Dendritic cell treated with granulocyte-macrophage colony-stimulating factor and Interleukin-4, amounts not matched to agents 40 ng/mL and 50 ng/mL, for 4 days (primary cell): ENCODE data around the gene NELL2.
"Not testable (repeated sequence)": the region's sequence is repeated elsewhere in the genome, so short reads cannot be mapped to it uniquely, and the experiment has no call there.

ENCODE experiments used
- H3K27ac Mint-ChIP-seq: one replicate; pipeline ENCODE4 v1.8.0; 2022; ENCODE audit warnings: mild to moderate bottlenecking, mixed read lengths
- H3K27me3 Mint-ChIP-seq: one replicate; pipeline ENCODE4 v1.8.0; 2022; ENCODE audit warnings: mild to moderate bottlenecking, mixed read lengths
- H3K36me3 Mint-ChIP-seq: one replicate; pipeline ENCODE4 v1.8.0; 2022; ENCODE audit warnings: low read depth, mixed read lengths
- H3K4me1 Mint-ChIP-seq: one replicate; pipeline ENCODE4 v1.8.0; 2022; ENCODE audit warnings: low read depth, mixed read lengths
- H3K4me3 Mint-ChIP-seq: one replicate; pipeline ENCODE4 v1.8.0; 2022; ENCODE audit warnings: mild to moderate bottlenecking, moderate library complexity, mixed read lengths
- H3K9me3 Mint-ChIP-seq: one replicate; pipeline ENCODE4 v1.8.0; 2022; ENCODE audit warnings: mixed read lengths
- intact Hi-C: fragments of 100-400 bp; cut with micrococcal nuclease; formaldehyde crosslinking; loops from one replicate; pipeline ENCODE4 v1.15.0; 2022

Gene NELL2

DNA sequence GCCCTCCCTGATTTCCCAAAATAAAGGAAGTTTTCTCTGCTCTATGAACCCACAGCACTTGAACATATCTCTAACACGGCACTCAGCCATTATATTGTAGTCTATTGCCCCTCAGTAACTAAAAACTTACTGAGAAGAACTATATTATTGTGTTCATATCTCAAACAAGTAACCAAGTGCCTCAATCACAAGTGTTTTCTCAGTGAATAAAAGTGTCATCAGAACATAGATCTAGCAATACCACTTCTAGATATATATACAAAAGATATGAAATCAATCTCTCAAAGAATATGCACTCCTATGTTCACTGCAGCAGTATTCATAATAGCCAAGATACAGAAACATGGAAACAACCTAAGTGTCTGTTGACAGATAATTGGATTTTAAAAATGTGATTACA, 138.1 kb downstream of the NELL2 start:
- no peak overlapping the region for H3K4me3 Mint-ChIP-seq
- H3K4me1 Mint-ChIP-seq, result no peaks in the 10 kb centered on the region
- H3K36me3 Mint-ChIP-seq, result no peaks in the 10 kb centered on the region
- peaks cover 40% of the 10 kb centered on the region for H3K9me3 Mint-ChIP-seq
- intact Hi-C loops, result no loop called here
- H3K27me3 Mint-ChIP-seq, result no peaks in the 10 kb centered on the region
- no peak overlapping the region for H3K27ac Mint-ChIP-seq

DNA sequence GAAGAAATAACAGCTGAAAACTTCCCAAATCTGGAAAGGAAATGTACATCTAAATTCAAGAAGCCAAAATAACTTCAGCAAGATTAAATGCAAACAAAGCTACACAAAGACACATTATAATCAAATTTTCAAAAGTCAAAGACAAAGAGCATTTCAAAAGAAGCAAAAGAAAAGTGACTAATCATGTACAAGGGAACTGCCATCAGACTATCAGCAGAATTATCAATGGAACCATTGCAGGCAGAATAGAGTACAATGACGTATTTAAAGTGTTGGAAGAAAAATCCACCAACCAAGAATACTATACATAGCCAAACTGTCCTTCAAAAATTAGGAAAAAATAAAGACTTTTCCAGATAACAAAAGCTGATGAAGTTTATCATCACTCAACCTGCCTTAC, 147.5 kb downstream of the NELL2 start:
- Mint-ChIP-seq H3K4me3 (no peak overlapping the region), H3K27me3 (no peaks in the 10 kb centered on the region), H3K36me3 (no peaks in the 10 kb centered on the region), H3K9me3 (peaks cover 57% of the 10 kb centered on the region), H3K27ac (no peak overlapping the region), H3K4me1 (no peaks in the 10 kb centered on the region)
- intact Hi-C loops, result no loop called here

DNA sequence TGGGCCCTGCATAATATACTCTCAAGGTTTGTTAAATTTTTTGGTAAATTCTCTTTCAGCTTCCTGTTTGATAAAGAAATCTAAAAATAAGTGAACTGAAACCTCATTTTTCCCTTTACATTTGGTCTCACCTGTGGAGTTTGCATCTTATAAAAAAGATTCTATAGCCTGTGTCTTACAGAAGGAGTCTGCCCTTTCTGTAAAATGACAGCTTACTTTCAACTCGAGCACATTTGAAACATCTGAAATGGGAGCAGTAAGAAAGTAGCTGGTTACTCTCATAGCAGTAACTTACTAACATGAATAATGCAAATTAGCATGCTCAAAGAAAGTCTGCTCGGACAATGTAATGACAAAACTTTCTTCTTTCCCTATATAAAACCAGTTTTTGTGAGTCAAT, 155.8 kb downstream of the NELL2 start:
- Mint-ChIP-seq H3K4me3 (no peak overlapping the region), H3K4me1 (no peaks in the 10 kb centered on the region), H3K9me3 (peaks cover 25% of the 10 kb centered on the region), H3K27ac (no peak overlapping the region), H3K36me3 (no peaks in the 10 kb centered on the region), H3K27me3 (no peaks in the 10 kb centered on the region)
- intact Hi-C loops, result no loop called here

DNA sequence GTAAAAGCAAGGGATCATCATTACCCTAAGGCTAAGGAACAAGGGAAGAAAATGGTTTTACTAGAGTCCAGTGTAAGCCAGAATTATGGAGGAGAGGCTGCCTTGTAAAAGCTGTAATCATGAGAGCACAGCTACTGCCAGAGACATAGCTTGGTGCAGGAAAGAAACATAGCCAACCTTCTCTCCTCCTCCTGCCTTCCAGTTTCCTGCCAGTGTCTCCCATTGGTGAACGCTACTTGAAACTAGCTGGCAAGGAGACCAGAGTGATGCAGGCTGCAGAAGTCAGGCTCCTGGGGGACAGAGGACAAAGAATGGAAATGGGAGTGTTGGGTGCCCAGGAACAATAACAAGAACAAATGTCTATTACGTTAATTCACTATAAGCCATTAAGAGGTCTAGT, 158.5 kb downstream of the NELL2 start:
- H3K36me3 Mint-ChIP-seq, result no peaks in the 10 kb centered on the region
- intact Hi-C loops, result no loop called here
- no peaks in the 10 kb centered on the region for H3K9me3 Mint-ChIP-seq
- no peaks in the 10 kb centered on the region for H3K27me3 Mint-ChIP-seq
- H3K27ac Mint-ChIP-seq, result no peak overlapping the region
- H3K4me1 Mint-ChIP-seq, result no peaks in the 10 kb centered on the region
- no peak overlapping the region for H3K4me3 Mint-ChIP-seq

DNA sequence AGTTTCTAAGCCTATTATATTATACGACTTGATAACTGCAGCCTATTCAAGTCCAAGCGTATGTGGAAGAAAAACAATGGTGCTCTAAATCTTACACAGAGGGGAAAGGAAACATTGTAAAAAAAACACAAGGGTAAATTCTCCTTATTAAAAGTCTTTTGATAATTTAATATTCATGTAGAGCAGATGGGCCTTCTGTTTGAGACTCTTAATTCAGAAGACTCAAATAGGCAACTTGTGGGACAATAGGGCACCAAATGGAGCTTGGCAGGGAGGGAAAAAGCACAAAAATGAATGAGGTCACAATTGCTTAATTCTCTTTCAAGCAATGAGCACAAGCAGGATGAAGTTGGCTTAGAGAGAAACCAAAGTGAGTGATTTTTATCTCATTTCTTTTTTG, 159.4 kb downstream of the NELL2 start:
- Mint-ChIP-seq H3K27ac (no peak overlapping the region), H3K36me3 (no peaks in the 10 kb centered on the region)

DNA sequence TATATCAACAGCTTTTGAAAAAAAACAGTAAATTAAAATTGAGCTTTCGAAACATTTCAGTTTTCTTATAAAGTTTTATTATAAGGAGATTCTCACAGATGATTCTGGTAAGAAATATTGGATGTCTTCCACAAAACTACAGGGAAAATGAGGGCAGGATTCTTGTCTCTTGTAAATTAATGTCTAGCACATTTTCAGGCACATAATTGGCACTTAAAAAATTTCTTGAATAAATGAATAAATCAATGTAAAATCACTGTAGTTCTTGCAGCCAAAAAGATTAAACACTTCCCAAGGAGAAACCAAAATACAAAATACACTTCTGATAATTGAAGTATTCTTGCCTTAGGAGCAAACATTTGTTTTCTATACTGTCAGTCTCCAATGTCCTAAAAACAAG, 164.4 kb downstream of the NELL2 start:
- H3K27ac Mint-ChIP-seq, result no peak overlapping the region
- no peaks in the 10 kb centered on the region for H3K4me1 Mint-ChIP-seq
- no peak overlapping the region for H3K4me3 Mint-ChIP-seq
- no peaks in the 10 kb centered on the region for H3K9me3 Mint-ChIP-seq
- no peaks in the 10 kb centered on the region for H3K36me3 Mint-ChIP-seq
- H3K27me3 Mint-ChIP-seq, result no peaks in the 10 kb centered on the region
- intact Hi-C loops, result no loop called here

More for the DNA sequence above, 159.4 kb downstream of the NELL2 start:
- intact Hi-C loops, result no loop called here
- no peaks in the 10 kb centered on the region for H3K27me3 Mint-ChIP-seq
- no peak overlapping the region for H3K4me3 Mint-ChIP-seq
- H3K4me1 Mint-ChIP-seq, result no peaks in the 10 kb centered on the region
- H3K9me3 Mint-ChIP-seq, result no peaks in the 10 kb centered on the region

DNA sequence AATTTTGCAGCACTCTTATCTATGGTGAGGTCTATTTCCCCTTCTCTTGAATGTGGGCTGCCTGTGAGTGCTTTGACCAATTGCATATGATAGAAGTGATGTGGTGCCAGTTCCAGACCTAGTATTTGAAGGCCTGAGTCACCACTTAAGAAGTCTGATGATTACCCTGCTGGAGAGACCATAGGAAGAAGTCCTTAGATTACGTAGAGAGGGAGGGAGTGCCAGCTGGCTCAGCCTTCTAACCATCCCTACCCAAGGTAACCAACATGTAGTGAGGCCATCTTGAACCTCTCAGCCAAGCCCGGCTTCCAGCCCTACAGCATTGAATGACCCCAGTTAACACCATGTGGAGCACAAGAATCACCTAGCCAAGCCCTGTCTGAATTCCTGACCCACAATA, 166.9 kb downstream of the NELL2 start:
- no peaks in the 10 kb centered on the region for H3K27me3 Mint-ChIP-seq
- H3K36me3 Mint-ChIP-seq, result no peaks in the 10 kb centered on the region

DNA sequence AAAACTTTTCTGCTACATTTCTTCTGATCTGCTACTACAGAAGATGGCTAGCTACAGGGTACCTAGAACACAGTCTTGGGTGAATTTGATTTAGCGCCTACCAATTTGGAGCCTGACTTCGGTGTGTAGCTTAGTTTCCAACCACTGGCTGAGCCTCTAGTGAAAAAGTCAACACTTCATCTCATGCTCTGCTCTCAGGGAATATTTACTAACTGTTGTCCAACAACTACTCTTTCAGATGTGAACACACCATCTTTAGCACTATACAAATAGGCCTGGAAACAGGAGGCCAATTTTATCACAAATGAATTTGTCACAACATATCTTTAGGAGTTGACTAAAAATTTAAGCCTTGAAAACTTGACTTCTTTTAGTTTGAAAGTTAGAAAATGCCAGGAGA, 167.9 kb downstream of the NELL2 start:
- Mint-ChIP-seq H3K4me3 (no peak overlapping the region), H3K36me3 (no peaks in the 10 kb centered on the region), H3K9me3 (no peaks in the 10 kb centered on the region), H3K4me1 (no peaks in the 10 kb centered on the region), H3K27me3 (no peaks in the 10 kb centered on the region), H3K27ac (no peak overlapping the region)
- intact Hi-C loops, result no loop called here

More for the DNA sequence above, 166.9 kb downstream of the NELL2 start:
- no peak overlapping the region for H3K27ac Mint-ChIP-seq
- no peaks in the 10 kb centered on the region for H3K9me3 Mint-ChIP-seq
- no peak overlapping the region for H3K4me3 Mint-ChIP-seq
- intact Hi-C loops, result no loop called here
- no peaks in the 10 kb centered on the region for H3K4me1 Mint-ChIP-seq

DNA sequence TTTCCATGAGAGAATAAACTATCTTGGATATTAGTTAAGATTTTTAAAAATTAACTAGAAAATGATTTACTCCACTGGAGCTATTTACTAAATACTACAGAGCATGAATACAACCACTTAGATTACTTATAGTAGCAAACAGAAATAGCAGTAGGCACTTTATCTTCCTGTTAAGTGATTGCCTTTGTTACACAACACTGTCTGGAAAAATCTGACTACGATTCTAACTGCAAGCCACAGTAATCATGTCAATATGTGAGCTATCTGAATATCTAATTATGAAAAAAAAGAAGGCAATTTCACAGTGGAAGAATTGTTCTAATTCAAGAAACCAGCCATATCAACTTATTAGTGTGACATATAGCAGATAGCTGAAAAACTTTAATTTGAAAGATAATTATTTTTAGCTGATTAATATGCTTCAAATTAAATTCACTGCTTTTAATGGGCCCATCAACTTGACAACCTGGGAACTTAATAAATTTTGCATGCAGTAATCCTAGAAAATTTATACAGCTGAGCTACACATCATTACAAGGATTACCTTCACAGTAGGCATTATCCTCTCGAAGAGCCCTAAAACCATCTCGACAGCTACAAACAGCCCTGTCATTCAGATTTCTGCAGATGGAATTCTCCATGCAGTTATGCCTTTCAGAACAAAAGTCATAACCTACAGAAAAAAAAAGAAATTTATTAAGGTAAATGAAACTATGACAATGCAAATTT, 172.8 kb downstream of the NELL2 start:
- no peaks in the 10 kb centered on the region for H3K4me1 Mint-ChIP-seq
- no peaks in the 10 kb centered on the region for H3K9me3 Mint-ChIP-seq
- no peak overlapping the region for H3K27ac Mint-ChIP-seq
- no peak overlapping the region for H3K4me3 Mint-ChIP-seq
- H3K27me3 Mint-ChIP-seq, result no peaks in the 10 kb centered on the region
- H3K36me3 Mint-ChIP-seq, result no peaks in the 10 kb centered on the region
- intact Hi-C loops, result no loop called here

DNA sequence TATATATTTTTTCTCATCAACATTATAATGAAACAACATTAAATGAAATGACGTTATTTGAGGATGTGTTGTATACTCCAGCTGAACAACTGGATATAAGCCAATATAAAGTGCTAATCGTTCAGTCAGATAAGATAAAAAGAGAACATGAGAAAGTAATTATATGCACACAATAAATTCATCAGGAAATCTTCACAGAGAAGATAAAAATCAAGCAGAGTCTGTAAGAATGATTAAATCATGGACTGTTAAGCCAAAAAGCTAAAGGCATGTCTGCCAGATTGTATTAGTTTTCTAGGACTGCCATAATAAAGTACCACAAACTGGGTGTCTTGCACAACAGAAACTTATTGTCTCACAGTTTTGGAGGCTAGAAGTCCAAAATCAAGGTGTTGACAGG, 178.6 kb downstream of the NELL2 start:
- no peak overlapping the region for H3K27ac Mint-ChIP-seq
- peaks cover 11% of the 10 kb centered on the region for H3K9me3 Mint-ChIP-seq
- H3K4me1 Mint-ChIP-seq, result no peaks in the 10 kb centered on the region
- no peak overlapping the region for H3K4me3 Mint-ChIP-seq
- H3K36me3 Mint-ChIP-seq, result no peaks in the 10 kb centered on the region
- intact Hi-C loops, result no loop called here
- H3K27me3 Mint-ChIP-seq, result no peaks in the 10 kb centered on the region

DNA sequence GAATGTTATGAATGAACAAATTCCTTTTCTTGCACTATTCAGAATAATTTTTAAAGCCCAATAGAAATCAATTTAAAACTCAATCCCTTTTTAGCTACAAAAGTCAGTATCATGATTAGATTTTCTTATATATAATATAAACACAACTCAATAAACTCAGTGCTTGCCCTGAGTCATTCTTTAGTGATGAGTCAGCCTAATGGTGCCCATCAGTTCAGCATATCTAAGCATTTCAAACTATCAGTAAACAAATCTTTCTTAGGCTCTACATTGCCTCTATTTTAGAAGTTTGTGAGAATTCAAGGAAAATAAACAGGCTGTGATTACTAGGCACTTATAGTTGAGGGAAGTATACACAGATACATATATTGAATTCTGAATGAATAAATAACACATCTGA, 179.6 kb downstream of the NELL2 start:
- Mint-ChIP-seq H3K9me3 (peaks cover 14% of the 10 kb centered on the region), H3K27ac (no peak overlapping the region), H3K27me3 (no peaks in the 10 kb centered on the region), H3K4me3 (no peak overlapping the region), H3K36me3 (no peaks in the 10 kb centered on the region), H3K4me1 (no peaks in the 10 kb centered on the region)
- intact Hi-C loops, result no loop called here

DNA sequence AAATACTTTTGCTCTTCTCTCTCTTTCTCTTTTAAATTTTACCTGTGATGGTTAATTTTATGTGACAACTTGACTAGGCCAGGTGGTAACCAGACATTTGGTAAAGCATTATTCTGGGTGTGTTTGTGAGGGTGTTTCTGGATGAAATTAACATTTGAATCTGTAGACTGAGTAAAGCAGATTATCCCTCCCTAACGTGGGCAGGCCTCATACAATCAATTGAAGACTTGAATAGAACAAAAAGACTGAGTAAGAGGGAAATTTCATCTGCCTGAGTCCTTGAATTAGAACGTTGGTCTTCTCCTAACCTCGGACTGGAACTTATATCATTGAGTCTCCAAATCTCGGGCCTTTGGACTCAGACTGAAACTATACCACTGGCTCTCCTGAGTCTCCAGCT, 182.1 kb downstream of the NELL2 start:
- Mint-ChIP-seq H3K27ac (no peak overlapping the region), H3K4me1 (no peaks in the 10 kb centered on the region), H3K9me3 (peaks cover 28% of the 10 kb centered on the region), H3K4me3 (no peak overlapping the region), H3K36me3 (no peaks in the 10 kb centered on the region), H3K27me3 (no peaks in the 10 kb centered on the region)
- intact Hi-C loops, result no loop called here

DNA sequence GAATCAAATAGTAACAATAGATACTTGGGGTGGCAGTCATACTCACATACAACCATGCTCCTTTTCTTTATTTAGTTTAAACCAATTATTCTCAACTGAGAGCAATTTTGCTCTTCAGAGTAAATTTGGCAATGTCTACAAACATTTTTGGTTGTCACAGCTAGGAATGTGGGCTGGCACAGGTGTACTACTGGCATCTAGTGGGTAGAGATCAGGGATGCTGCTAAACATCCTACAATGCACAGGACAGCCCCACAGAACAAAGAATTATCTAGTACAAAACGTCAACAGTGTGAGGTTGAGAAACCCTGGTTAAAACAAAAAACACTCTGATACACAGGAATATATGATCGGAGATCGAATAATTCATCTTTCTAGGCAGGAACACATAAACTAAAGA, 186.5 kb downstream of the NELL2 start:
- Mint-ChIP-seq H3K4me1 (no peaks in the 10 kb centered on the region), H3K36me3 (no peaks in the 10 kb centered on the region), H3K9me3 (peaks cover 57% of the 10 kb centered on the region), H3K4me3 (no peak overlapping the region), H3K27ac (no peak overlapping the region), H3K27me3 (no peaks in the 10 kb centered on the region)
- intact Hi-C loops, result no loop called here

DNA sequence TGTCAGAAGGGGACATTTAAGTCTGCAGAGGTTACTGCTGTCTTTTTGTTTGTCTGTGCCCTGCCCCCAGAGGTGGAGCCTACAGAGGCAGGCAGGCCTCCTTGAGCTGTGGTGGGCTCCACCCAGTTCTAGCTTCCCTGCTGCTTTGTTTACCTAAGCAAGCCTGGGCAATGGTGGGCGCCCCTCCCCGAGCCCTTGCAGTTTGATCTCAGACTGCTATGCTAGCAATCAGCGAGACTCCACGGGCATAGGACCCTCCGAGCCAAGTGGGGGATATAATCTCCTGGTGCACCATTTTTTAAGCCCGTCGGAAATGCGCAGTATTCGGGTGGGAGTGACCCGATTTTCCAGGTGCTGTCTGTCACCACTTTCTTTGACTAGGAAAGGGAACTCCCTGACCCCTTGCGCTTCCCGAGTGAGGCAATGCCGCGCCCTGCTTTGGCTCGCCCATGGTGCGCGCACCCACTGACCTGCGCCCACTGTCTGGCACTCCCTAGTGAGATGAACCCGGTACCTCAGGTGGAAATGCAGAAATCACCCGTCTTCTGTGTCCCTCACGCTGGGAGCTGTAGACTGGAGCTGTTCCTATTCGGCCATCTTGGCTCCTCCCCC, 189.2 kb downstream of the NELL2 start:
- H3K36me3 Mint-ChIP-seq, intact Hi-C loops, H3K4me3 Mint-ChIP-seq, H3K27me3 Mint-ChIP-seq, H3K27ac Mint-ChIP-seq, H3K4me1 Mint-ChIP-seq: not testable (repeated sequence)
- peaks cover 54% of the 10 kb centered on the region for H3K9me3 Mint-ChIP-seq

DNA sequence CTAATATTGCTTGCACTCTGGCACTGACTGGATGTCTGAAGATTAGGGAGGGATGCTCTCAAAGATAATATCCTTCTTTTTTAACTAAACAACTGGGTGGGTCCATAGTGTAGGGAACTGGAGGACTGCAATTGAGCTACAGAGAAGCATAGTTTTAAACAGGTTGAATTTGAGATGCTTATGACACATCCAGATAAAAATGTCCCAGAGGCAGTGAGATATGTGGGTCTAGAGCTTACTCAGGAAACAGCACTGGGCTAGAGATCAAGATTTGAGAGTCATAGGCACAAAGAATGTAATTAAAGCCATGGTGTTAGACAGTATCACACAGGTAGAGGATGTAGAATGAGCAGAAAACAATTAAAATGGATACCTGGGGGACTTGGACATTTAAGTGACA, 198.4 kb downstream of the NELL2 start:
- no peaks in the 10 kb centered on the region for H3K4me1 Mint-ChIP-seq
- no peaks in the 10 kb centered on the region for H3K9me3 Mint-ChIP-seq
- intact Hi-C loops, result no loop called here
- H3K27ac Mint-ChIP-seq, result no peak overlapping the region
- H3K27me3 Mint-ChIP-seq, result no peaks in the 10 kb centered on the region
- H3K36me3 Mint-ChIP-seq, result no peaks in the 10 kb centered on the region
- no peak overlapping the region for H3K4me3 Mint-ChIP-seq
